ENCODE data around the gene NT5C2. TPM values are rescaled to one million over a fixed set of nuclear protein-coding genes. Genes with fewer than 3 reads are reported as not detected.
"Not testable (repeated sequence)": the region's sequence is repeated elsewhere in the genome, so short reads cannot be mapped to it uniquely, and the experiment has no call there.

NT5C2 gene
- total and polyA plus RNA-seq, 2 donors (not counting 3 experiments of a cell fraction or from before 2014, with no cell fraction given), result 47.2 to 69.9 TPM

DNA sequence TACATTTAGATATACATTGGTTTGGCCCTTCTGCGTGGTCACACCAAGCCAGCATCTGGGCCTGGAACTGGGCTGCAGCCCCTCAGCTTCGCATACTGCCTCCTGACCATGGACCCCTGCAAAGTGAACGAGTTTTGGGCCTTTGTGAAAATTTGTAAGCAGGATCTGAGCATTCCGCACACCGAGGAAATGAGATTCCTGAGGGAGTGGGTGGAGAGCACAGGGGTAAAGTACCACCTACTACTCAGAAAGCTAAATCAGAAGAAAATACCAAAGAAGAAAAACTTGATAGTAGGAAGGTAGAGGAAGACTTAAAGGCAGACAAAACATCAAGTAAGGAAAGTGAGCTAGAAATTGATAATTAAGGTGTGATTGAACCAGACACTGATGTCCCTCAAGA, 22.5 kb upstream of the NT5C2 start:
- Histone ChIP-seq H3K9me1 (replicated peaks; ENCODE audit: control insufficient read depth, extremely low read depth, insufficient read depth, low read length) (no peaks in the 10 kb centered on the region), H3K79me2 (ENCODE audit: control insufficient read depth, insufficient read depth, low read length) (no peaks in the 10 kb centered on the region), H3K4me1 (ENCODE audit: control insufficient read depth, extremely low read depth, insufficient read depth, low read length) (no peaks in the 10 kb centered on the region), H3K27ac (ENCODE audit: insufficient read depth, low read depth, low read length) (no peak overlapping the region), H3K4me3 (replicated peaks in 1 of 3; ENCODE audit: insufficient read depth in 1 of 3, low read depth in 1 of 3, low read length in 3 of 3) (no peak overlapping the region), H3K27me3 (ENCODE audit: control insufficient read depth in 2 of 2, insufficient read depth in 2 of 2, low read length in 2 of 2) (no peaks in the 10 kb centered on the region), H3K9me3 (replicated peaks; ENCODE audit: control insufficient read depth, insufficient read depth, low read length) (no peaks in the 10 kb centered on the region), H3K4me2 (ENCODE audit: insufficient read depth, low read length) (no peak overlapping the region), H3K36me3 (ENCODE audit: control insufficient read depth in 2 of 2, extremely low read depth in 1 of 2, insufficient read depth in 2 of 2, low read length in 2 of 2) (no peaks in the 10 kb centered on the region), H4K20me1 (replicated peaks; ENCODE audit: control insufficient read depth, extremely low read depth, insufficient read depth, low read length) (no peaks in the 10 kb centered on the region), H3K9ac (replicated peaks; ENCODE audit: extremely low read depth, insufficient read depth, low read length) (no peak overlapping the region), H2AFZ (ENCODE audit: low read depth, low read length) (no peak overlapping the region)
- no peak for TF ChIP-seq POLR2A (IDR thresholded peaks at IDR 0.05; ENCODE audit: low read depth, low read length)
- no peak for TF ChIP-seq FOS (IDR thresholded peaks at IDR 0.05; ENCODE audit: borderline replicate concordance, insufficient read depth, low read length)
- TF ChIP-seq, protein P1, sequence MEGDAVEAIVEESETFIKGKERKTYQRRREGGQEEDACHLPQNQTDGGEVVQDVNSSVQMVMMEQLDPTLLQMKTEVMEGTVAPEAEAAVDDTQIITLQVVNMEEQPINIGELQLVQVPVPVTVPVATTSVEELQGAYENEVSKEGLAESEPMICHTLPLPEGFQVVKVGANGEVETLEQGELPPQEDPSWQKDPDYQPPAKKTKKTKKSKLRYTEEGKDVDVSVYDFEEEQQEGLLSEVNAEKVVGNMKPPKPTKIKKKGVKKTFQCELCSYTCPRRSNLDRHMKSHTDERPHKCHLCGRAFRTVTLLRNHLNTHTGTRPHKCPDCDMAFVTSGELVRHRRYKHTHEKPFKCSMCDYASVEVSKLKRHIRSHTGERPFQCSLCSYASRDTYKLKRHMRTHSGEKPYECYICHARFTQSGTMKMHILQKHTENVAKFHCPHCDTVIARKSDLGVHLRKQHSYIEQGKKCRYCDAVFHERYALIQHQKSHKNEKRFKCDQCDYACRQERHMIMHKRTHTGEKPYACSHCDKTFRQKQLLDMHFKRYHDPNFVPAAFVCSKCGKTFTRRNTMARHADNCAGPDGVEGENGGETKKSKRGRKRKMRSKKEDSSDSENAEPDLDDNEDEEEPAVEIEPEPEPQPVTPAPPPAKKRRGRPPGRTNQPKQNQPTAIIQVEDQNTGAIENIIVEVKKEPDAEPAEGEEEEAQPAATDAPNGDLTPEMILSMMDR (IDR thresholded peaks at IDR 0.05; ENCODE audit: extremely low read depth in 1 of 2, insufficient read depth in 1 of 2, low read depth in 1 of 2, low read length in 2 of 2), result no peak
- TF ChIP-seq, protein P2, sequence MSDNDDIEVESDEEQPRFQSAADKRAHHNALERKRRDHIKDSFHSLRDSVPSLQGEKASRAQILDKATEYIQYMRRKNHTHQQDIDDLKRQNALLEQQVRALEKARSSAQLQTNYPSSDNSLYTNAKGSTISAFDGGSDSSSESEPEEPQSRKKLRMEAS (IDR thresholded peaks at IDR 0.05; ENCODE audit: insufficient read depth, insufficient read length), result no peak
- no peak for TF ChIP-seq JUN (IDR thresholded peaks at IDR 0.05; ENCODE audit: borderline replicate concordance, insufficient read depth, insufficient read length, low read depth)
- TF ChIP-seq POLR2AphosphoS5 (IDR thresholded peaks at IDR 0.05; ENCODE audit: insufficient read depth, low read depth, low read length), result no peak
- TF ChIP-seq EZH2 (IDR thresholded peaks at IDR 0.05; ENCODE audit: borderline replicate concordance, low read depth, low read length, severe bottlenecking), result no peak
- no peak for TF ChIP-seq MYC (IDR thresholded peaks at IDR 0.05; ENCODE audit: low read depth, low read length)
- no peak for TF ChIP-seq GATA2 (IDR thresholded peaks at IDR 0.05; ENCODE audit: insufficient read depth, insufficient read length, low read depth, low read length)
- POLR2A ChIA-PET, result no interaction called here
- no TSS peak for BruUV-seq (replicated peaks)
- dilution Hi-C loops (cut with MboI; ENCODE audit: extremely low pct_ligation_motif_present, low sequenced_read_pairs) (no loop called here), intact Hi-C loops (cut with micrococcal nuclease) (no loop called here)
- CTCF ChIA-PET, result interaction anchor here (1.3 kb wide), 1 partner anchor 29 kb away, joined by 7 read pairs; no protein-coding TSS in a partner anchor
- FAIRE-seq, result no peak
- no peak for DNase-seq (ENCODE audit: low read depth, low spot score)

- H4K20me1 ChIP-seq (replicated peaks; ENCODE audit: control insufficient read depth, extremely low read depth, insufficient read depth, low read length); DNase-seq (ENCODE audit: low read depth, low spot score); dilution Hi-C loops (cut with MboI; ENCODE audit: extremely low pct_ligation_motif_present, low sequenced_read_pairs); POLR2A ChIA-PET; H3K4me1 ChIP-seq (ENCODE audit: control insufficient read depth, extremely low read depth, insufficient read depth, low read length); H3K79me2 ChIP-seq (ENCODE audit: control insufficient read depth, insufficient read depth, low read length); H3K9me3 ChIP-seq (replicated peaks; ENCODE audit: control insufficient read depth, insufficient read depth, low read length); H3K4me3 ChIP-seq (replicated peaks in 1 of 3; ENCODE audit: insufficient read depth in 1 of 3, low read depth in 1 of 3, low read length in 3 of 3); intact Hi-C loops (cut with micrococcal nuclease); H3K4me2 ChIP-seq (ENCODE audit: insufficient read depth, low read length); FAIRE-seq; H3K9me1 ChIP-seq (replicated peaks; ENCODE audit: control insufficient read depth, extremely low read depth, insufficient read depth, low read length); CTCF ChIA-PET; H3K9ac ChIP-seq (replicated peaks; ENCODE audit: extremely low read depth, insufficient read depth, low read length); H2AFZ ChIP-seq (ENCODE audit: low read depth, low read length); H3K27ac ChIP-seq (ENCODE audit: insufficient read depth, low read depth, low read length); H3K27me3 ChIP-seq (ENCODE audit: control insufficient read depth in 2 of 2, insufficient read depth in 2 of 2, low read length in 2 of 2); H3K36me3 ChIP-seq (ENCODE audit: control insufficient read depth in 2 of 2, extremely low read depth in 1 of 2, insufficient read depth in 2 of 2, low read length in 2 of 2); BruUV-seq (replicated peaks): not testable (repeated sequence)
These were observed 17.2 kb upstream of the NT5C2 start for GRCh38 chr10:103210262-103210661.

DNA sequence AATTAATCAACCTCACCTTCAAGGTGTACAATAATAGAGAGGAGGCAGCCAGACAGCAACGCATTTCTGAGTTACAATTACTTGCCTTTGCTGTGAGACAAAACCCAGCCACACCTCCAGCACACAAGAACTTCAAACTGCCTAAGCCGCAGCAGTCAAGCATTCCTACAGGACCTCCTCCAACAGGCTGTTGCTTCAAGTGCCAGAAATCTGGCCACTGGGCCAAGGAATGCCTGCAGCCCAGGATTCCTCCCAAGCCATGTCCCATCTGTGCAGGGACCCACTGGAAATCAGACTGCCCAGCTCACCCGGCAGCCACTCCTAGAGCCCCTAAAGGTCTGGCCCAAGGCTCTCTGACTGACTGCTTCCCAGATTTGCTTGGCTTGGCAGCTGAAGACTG, 14.6 kb upstream of the NT5C2 start:
- POLR2A ChIA-PET; H3K36me3 ChIP-seq (ENCODE audit: control insufficient read depth in 2 of 2, extremely low read depth in 1 of 2, insufficient read depth in 2 of 2, low read length in 2 of 2); H3K9me1 ChIP-seq (replicated peaks; ENCODE audit: control insufficient read depth, extremely low read depth, insufficient read depth, low read length); CTCF ChIA-PET; H4K20me1 ChIP-seq (replicated peaks; ENCODE audit: control insufficient read depth, extremely low read depth, insufficient read depth, low read length); DNase-seq (ENCODE audit: low read depth, low spot score); FAIRE-seq; H3K4me2 ChIP-seq (ENCODE audit: insufficient read depth, low read length); H2AFZ ChIP-seq (ENCODE audit: low read depth, low read length); H3K4me1 ChIP-seq (ENCODE audit: control insufficient read depth, extremely low read depth, insufficient read depth, low read length); BruUV-seq (replicated peaks); H3K79me2 ChIP-seq (ENCODE audit: control insufficient read depth, insufficient read depth, low read length); H3K4me3 ChIP-seq (replicated peaks in 1 of 3; ENCODE audit: insufficient read depth in 1 of 3, low read depth in 1 of 3, low read length in 3 of 3); H3K27ac ChIP-seq (ENCODE audit: insufficient read depth, low read depth, low read length); dilution Hi-C loops (cut with MboI; ENCODE audit: extremely low pct_ligation_motif_present, low sequenced_read_pairs); H3K9me3 ChIP-seq (replicated peaks; ENCODE audit: control insufficient read depth, insufficient read depth, low read length); H3K9ac ChIP-seq (replicated peaks; ENCODE audit: extremely low read depth, insufficient read depth, low read length); H3K27me3 ChIP-seq (ENCODE audit: control insufficient read depth in 2 of 2, insufficient read depth in 2 of 2, low read length in 2 of 2); intact Hi-C loops (cut with micrococcal nuclease): not testable (repeated sequence)

All from endothelial cell of umbilical vein (primary cell).